PFSK-1 (cell line): ENCODE measurements around the gene ZBTB25.

ENCODE experiments used
- FOXP2 ChIP-seq: optimal IDR thresholded peaks from 2 replicates; pipeline ENCODE3; 2011; ENCODE audit warnings: borderline replicate concordance, control low read depth, inconsistent platforms; ENCODE audit not compliant: insufficient read depth; ENCODE audit errors: extremely low read length, extremely low read depth
- POLR2AphosphoS5 ChIP-seq: IDR thresholded peaks from 2 replicates; pipeline ENCODE4 v1.6.1; 2012; ENCODE audit warnings: low read depth, mild to moderate bottlenecking, control low read depth, low read length, moderate library complexity
- SIN3A ChIP-seq: IDR thresholded peaks from 2 replicates; pipeline ENCODE4 v1.6.1; 2012; ENCODE audit warnings: mild to moderate bottlenecking, low read length, moderate library complexity, borderline replicate concordance; ENCODE audit not compliant: insufficient read depth
- TAF1 ChIP-seq: IDR thresholded peaks from 2 replicates; pipeline ENCODE4 v1.6.1; 2012; ENCODE audit warnings: low read length, control low read depth, borderline replicate concordance; ENCODE audit not compliant: insufficient read depth
- TF ChIP-seq, protein P1 (sequence below), 2 experiments: IDR thresholded peaks; 2 replicates each; pipeline versions ENCODE4 v1.6.1 to v1.8.0; 2011 to 2012; ENCODE audit warnings: low read depth in 2 of 2, low read length in 2 of 2, control low read depth in 1 of 2, inconsistent platforms in 1 of 2, mild to moderate bottlenecking in 1 of 2, moderate library complexity in 1 of 2; ENCODE audit not compliant: insufficient read depth in 1 of 2

ZBTB25 gene

DNA sequence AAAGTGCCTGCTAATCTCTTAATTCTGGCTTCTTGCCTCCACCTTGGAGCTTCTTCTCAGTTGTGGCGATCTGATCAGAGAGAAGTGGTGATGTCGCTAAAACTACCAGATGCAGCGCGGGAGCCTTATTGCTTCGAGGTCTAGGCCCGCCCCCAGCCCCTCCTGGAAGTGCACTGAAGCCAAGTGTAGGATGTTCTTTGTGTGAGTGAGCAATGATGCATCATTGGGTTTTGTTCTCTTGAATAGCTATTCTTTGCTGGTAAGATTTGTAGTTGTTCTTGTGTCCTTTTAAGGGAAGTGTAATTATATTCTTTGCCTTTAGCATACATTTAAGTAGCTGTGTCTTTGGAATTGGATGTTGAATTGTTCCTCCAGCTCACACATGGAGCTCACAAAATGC, 79.7 kb downstream of the ZBTB25 start:
- no peak for TF ChIP-seq POLR2AphosphoS5
- no peak for TF ChIP-seq TAF1
- TF ChIP-seq FOXP2: no peak
- TF ChIP-seq SIN3A: no peak
- TF ChIP-seq, protein P1, sequence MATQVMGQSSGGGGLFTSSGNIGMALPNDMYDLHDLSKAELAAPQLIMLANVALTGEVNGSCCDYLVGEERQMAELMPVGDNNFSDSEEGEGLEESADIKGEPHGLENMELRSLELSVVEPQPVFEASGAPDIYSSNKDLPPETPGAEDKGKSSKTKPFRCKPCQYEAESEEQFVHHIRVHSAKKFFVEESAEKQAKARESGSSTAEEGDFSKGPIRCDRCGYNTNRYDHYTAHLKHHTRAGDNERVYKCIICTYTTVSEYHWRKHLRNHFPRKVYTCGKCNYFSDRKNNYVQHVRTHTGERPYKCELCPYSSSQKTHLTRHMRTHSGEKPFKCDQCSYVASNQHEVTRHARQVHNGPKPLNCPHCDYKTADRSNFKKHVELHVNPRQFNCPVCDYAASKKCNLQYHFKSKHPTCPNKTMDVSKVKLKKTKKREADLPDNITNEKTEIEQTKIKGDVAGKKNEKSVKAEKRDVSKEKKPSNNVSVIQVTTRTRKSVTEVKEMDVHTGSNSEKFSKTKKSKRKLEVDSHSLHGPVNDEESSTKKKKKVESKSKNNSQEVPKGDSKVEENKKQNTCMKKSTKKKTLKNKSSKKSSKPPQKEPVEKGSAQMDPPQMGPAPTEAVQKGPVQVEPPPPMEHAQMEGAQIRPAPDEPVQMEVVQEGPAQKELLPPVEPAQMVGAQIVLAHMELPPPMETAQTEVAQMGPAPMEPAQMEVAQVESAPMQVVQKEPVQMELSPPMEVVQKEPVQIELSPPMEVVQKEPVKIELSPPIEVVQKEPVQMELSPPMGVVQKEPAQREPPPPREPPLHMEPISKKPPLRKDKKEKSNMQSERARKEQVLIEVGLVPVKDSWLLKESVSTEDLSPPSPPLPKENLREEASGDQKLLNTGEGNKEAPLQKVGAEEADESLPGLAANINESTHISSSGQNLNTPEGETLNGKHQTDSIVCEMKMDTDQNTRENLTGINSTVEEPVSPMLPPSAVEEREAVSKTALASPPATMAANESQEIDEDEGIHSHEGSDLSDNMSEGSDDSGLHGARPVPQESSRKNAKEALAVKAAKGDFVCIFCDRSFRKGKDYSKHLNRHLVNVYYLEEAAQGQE (IDR thresholded peaks at IDR 0.05; ENCODE audit: insufficient read depth in 1 of 2, low read depth in 2 of 2, low read length in 2 of 2): no peak

DNA sequence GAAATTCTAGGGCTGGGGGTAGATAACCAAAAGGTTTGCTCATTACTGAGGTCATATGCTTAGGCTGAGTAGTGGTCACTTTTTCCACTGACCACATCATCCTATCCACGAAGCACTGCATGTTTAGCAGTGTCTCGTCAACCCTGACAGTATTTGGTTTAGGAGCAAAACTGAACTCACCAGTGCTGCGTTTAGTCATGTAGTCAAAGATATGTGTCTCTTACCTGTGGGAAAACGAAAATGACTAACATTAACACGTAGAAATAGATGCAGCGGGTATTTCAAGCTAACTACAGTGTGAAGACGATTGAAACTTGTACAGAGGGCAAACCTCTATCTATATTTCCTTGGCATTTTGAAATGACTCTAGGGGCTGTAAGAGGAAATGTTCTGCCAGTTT, 80.9 kb downstream of the ZBTB25 start:
- TF ChIP-seq TAF1 (no peak), SIN3A (no peak), POLR2AphosphoS5 (no peak), FOXP2 (no peak)
- TF ChIP-seq, protein P1 (IDR thresholded peaks at IDR 0.05; ENCODE audit: insufficient read depth in 1 of 2, low read depth in 2 of 2, low read length in 2 of 2): no peak

DNA sequence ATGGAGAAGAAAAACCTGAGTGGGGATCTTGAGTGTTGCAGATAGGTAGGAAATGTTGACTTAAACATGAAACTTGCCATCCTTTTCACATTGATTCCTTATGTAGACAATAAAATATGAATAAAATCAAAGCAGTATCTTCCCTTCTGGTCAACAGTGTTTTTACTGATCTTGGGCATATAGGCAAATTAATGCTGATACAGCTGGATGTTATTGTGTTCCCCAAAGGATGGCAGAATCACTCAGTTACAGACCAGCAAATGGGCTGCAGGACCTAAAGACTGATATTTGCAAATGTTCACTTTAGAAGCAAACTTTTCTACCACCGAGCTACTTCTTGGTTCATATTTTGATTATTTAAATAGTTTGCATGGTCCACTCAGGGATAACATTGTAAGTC, 81.6 kb downstream of the ZBTB25 start:
- no peak for TF ChIP-seq POLR2AphosphoS5
- TF ChIP-seq SIN3A: no peak
- no peak for TF ChIP-seq TAF1

DNA sequence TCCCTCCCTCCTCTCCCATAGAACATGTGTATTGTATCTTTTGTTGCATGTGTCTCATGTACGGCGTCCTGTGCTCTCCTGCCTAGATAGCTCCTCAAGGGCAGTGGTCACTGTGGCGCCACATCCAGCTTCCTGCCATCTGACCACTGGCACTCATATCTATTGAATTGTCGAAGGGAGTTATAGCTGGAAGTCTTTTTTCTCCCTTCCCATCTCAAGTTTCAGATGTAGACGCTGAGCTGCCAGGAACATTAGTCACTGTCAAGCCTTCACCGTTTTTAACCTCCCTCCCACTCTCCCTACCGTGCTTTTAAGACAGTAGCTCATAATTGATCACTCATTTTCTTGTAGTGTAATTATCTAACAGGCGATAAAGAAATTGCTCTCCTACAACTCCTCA, 82.5 kb downstream of the ZBTB25 start:
- no peak for TF ChIP-seq TAF1
- TF ChIP-seq POLR2AphosphoS5: no peak
- no peak for TF ChIP-seq FOXP2
- no peak for TF ChIP-seq SIN3A
- TF ChIP-seq, protein P1 (IDR thresholded peaks at IDR 0.05; ENCODE audit: insufficient read depth in 1 of 2, low read depth in 2 of 2, low read length in 2 of 2): no peak

DNA sequence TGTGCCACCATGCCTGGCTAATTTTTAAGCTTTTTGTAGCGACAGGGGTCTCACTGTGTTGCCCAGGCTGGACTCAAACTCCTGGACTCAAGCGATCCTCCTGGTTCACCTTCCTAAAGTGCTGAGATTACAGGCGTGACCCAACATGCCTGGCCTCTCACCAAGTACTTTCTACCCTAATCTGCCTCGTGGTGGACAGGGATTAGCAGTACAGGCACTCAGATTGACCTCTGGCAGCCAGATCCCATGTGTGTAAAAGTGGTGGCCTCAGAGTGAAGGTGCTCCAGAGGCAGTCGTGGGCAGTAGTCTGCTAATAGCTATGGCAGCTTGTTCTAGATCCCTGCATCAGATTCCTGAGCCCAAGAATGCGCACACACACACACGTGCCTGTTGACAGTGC, 84.6 kb downstream of the ZBTB25 start:
- TF ChIP-seq FOXP2 (no peak), TAF1 (no peak), SIN3A (no peak), POLR2AphosphoS5 (no peak)
- TF ChIP-seq, protein P1 (IDR thresholded peaks at IDR 0.05; ENCODE audit: insufficient read depth in 1 of 2, low read depth in 2 of 2, low read length in 2 of 2): no peak
